GM23338 (cell line): ENCODE measurements around the gene PLCH2.

ENCODE experiments used
- CREB1 ChIP-seq: fragments of 250-450 bp; sonication (Bioruptor Pico); IDR thresholded peaks from 2 replicates; pipeline ENCODE4 v1.5.0; 2020; ENCODE audit warnings: low read depth, mild to moderate bottlenecking, moderate library complexity
- EZH2 ChIP-seq: fragments of 200-600 bp; sonication (generic); IDR thresholded peaks from one replicate; pipeline ENCODE4 v1.8.0; 2017; ENCODE audit warnings: antibody characterized with exemption, mild to moderate bottlenecking, low read depth; ENCODE audit not compliant: unreplicated experiment
- EZH2phosphoT487 ChIP-seq: fragments of 200-600 bp; sonication (generic); IDR thresholded peaks from one replicate; pipeline ENCODE4 v1.8.1; 2018; ENCODE audit warnings: antibody characterized with exemption; ENCODE audit not compliant: unreplicated experiment
- JUNB ChIP-seq: IDR thresholded peaks from one replicate; pipeline ENCODE4 v1.6.1; 2016; ENCODE audit warnings: antibody characterized with exemption; ENCODE audit not compliant: unreplicated experiment
- POLR2AphosphoS5 ChIP-seq: IDR thresholded peaks from 2 replicates; pipeline ENCODE4 v1.6.1; 2016; ENCODE audit warnings: antibody characterized with exemption, low read depth
- TF ChIP-seq, protein P1 (sequence below), 2 experiments: fragments of 200-600 bp in 1 of 2; sonication (generic) in 1 of 2; conservative IDR thresholded peaks; 2 replicates each; pipeline versions ENCODE4 v1.5.1 to v1.6.1; 2016 to 2017; ENCODE audit warnings: antibody characterized with exemption in 2 of 2, low read depth in 2 of 2, mild to moderate bottlenecking in 2 of 2, moderate library complexity in 1 of 2
- TF ChIP-seq, protein P2 (sequence below): IDR thresholded peaks from one replicate; pipeline ENCODE4 v1.6.1; 2018; ENCODE audit warnings: antibody characterized with exemption; ENCODE audit not compliant: unreplicated experiment
- TF ChIP-seq, protein P3 (sequence below): fragments of 250-450 bp; sonication (Bioruptor Pico); IDR thresholded peaks from 2 replicates; pipeline ENCODE4 v1.5.0; 2020; ENCODE audit warnings: mild to moderate bottlenecking, moderate library complexity

DNA sequence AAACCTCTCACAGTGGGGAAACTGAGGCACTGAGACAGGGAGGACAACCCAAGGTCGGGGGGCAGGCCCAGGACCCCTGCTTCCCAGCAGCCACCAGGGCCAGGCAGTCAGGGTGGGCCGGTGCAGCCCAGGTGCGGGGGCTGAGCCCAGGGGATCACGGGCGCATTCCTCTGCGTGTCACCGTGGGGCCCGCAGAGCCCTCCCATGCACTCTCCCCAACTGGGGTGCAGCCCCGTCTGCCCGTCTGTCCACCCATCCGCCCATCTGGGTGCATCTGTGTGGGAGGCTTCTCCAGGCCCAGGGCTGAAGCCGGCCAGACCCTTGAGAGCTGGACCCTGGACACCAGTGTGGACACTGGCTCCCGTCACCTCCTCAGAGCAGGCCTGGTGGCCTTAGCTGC is 2.9 kb upstream of the PLCH2 start:
- TF ChIP-seq, protein P1, sequence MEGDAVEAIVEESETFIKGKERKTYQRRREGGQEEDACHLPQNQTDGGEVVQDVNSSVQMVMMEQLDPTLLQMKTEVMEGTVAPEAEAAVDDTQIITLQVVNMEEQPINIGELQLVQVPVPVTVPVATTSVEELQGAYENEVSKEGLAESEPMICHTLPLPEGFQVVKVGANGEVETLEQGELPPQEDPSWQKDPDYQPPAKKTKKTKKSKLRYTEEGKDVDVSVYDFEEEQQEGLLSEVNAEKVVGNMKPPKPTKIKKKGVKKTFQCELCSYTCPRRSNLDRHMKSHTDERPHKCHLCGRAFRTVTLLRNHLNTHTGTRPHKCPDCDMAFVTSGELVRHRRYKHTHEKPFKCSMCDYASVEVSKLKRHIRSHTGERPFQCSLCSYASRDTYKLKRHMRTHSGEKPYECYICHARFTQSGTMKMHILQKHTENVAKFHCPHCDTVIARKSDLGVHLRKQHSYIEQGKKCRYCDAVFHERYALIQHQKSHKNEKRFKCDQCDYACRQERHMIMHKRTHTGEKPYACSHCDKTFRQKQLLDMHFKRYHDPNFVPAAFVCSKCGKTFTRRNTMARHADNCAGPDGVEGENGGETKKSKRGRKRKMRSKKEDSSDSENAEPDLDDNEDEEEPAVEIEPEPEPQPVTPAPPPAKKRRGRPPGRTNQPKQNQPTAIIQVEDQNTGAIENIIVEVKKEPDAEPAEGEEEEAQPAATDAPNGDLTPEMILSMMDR (conservative IDR thresholded peaks at IDR 0.05; ENCODE audit: low read depth in 2 of 2), result no peak
- TF ChIP-seq POLR2AphosphoS5, result no peak
- TF ChIP-seq EZH2, result no peak
- TF ChIP-seq JUNB, result no peak
- TF ChIP-seq EZH2phosphoT487, result no peak
- no peak for TF ChIP-seq CREB1 (CRISPR knock-in tag)
- TF ChIP-seq, protein P2, sequence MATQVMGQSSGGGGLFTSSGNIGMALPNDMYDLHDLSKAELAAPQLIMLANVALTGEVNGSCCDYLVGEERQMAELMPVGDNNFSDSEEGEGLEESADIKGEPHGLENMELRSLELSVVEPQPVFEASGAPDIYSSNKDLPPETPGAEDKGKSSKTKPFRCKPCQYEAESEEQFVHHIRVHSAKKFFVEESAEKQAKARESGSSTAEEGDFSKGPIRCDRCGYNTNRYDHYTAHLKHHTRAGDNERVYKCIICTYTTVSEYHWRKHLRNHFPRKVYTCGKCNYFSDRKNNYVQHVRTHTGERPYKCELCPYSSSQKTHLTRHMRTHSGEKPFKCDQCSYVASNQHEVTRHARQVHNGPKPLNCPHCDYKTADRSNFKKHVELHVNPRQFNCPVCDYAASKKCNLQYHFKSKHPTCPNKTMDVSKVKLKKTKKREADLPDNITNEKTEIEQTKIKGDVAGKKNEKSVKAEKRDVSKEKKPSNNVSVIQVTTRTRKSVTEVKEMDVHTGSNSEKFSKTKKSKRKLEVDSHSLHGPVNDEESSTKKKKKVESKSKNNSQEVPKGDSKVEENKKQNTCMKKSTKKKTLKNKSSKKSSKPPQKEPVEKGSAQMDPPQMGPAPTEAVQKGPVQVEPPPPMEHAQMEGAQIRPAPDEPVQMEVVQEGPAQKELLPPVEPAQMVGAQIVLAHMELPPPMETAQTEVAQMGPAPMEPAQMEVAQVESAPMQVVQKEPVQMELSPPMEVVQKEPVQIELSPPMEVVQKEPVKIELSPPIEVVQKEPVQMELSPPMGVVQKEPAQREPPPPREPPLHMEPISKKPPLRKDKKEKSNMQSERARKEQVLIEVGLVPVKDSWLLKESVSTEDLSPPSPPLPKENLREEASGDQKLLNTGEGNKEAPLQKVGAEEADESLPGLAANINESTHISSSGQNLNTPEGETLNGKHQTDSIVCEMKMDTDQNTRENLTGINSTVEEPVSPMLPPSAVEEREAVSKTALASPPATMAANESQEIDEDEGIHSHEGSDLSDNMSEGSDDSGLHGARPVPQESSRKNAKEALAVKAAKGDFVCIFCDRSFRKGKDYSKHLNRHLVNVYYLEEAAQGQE, result no peak
- TF ChIP-seq, protein P3, sequence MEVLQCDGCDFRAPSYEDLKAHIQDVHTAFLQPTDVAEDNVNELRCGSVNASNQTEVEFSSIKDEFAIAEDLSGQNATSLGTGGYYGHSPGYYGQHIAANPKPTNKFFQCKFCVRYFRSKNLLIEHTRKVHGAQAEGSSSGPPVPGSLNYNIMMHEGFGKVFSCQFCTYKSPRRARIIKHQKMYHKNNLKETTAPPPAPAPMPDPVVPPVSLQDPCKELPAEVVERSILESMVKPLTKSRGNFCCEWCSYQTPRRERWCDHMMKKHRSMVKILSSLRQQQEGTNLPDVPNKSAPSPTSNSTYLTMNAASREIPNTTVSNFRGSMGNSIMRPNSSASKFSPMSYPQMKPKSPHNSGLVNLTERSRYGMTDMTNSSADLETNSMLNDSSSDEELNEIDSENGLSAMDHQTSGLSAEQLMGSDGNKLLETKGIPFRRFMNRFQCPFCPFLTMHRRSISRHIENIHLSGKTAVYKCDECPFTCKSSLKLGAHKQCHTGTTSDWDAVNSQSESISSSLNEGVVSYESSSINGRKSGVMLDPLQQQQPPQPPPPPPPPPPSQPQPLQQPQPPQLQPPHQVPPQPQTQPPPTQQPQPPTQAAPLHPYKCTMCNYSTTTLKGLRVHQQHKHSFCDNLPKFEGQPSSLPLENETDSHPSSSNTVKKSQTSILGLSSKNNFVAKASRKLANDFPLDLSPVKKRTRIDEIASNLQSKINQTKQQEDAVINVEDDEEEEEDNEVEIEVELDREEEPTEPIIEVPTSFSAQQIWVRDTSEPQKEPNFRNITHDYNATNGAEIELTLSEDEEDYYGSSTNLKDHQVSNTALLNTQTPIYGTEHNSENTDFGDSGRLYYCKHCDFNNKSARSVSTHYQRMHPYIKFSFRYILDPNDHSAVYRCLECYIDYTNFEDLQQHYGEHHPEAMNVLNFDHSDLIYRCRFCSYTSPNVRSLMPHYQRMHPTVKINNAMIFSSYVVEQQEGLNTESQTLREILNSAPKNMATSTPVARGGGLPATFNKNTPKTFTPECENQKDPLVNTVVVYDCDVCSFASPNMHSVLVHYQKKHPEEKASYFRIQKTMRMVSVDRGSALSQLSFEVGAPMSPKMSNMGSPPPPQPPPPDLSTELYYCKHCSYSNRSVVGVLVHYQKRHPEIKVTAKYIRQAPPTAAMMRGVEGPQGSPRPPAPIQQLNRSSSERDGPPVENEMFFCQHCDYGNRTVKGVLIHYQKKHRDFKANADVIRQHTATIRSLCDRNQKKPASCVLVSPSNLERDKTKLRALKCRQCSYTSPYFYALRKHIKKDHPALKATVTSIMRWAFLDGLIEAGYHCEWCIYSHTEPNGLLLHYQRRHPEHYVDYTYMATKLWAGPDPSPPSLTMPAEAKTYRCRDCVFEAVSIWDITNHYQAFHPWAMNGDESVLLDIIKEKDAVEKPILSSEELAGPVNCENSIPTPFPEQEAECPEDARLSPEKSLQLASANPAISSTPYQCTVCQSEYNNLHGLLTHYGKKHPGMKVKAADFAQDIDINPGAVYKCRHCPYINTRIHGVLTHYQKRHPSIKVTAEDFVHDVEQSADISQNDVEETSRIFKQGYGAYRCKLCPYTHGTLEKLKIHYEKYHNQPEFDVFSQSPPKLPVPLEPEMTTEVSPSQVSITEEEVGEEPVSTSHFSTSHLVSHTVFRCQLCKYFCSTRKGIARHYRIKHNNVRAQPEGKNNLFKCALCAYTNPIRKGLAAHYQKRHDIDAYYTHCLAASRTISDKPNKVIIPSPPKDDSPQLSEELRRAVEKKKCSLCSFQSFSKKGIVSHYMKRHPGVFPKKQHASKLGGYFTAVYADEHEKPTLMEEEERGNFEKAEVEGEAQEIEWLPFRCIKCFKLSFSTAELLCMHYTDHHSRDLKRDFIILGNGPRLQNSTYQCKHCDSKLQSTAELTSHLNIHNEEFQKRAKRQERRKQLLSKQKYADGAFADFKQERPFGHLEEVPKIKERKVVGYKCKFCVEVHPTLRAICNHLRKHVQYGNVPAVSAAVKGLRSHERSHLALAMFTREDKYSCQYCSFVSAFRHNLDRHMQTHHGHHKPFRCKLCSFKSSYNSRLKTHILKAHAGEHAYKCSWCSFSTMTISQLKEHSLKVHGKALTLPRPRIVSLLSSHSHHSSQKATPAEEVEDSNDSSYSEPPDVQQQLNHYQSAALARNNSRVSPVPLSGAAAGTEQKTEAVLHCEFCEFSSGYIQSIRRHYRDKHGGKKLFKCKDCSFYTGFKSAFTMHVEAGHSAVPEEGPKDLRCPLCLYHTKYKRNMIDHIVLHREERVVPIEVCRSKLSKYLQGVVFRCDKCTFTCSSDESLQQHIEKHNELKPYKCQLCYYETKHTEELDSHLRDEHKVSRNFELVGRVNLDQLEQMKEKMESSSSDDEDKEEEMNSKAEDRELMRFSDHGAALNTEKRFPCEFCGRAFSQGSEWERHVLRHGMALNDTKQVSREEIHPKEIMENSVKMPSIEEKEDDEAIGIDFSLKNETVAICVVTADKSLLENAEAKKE (CRISPR knock-in tag), result no peak
